SU-DHL-6 (cell line): ENCODE measurements around the gene TTYH3.

ENCODE experiments used
- H2AFZ ChIP-seq: fragments of 200-600 bp; sonication (generic); 2 replicates; pipeline ENCODE4 v1.6.1; 2014; ENCODE audit warnings: low read depth, mild to moderate bottlenecking, moderate library complexity, mixed read lengths, antibody characterized with exemption, low read length; ENCODE audit not compliant: severe bottlenecking
- H3F3A ChIP-seq: fragments of 200-600 bp; shearing (Covaris generic); 2 replicates; pipeline ENCODE4 v1.6.0; 2016; ENCODE audit warnings: antibody characterized with exemption, mild to moderate bottlenecking; ENCODE audit not compliant: insufficient read depth
- H3K27ac ChIP-seq: fragments of 200-600 bp; sonication (generic); 2 replicates; pipeline ENCODE4 v1.5.1; 2016; ENCODE audit warnings: low read depth, mild to moderate bottlenecking, low read length, moderate library complexity, mixed read lengths
- H3K27me3 ChIP-seq: fragments of 200-600 bp; sonication (generic), shearing (Covaris generic); 2 replicates; pipeline ENCODE4 v1.6.0; 2014; ENCODE audit warnings: mild to moderate bottlenecking, low read length
- H3K36me3 ChIP-seq: fragments of 200-600 bp; sonication (generic); 2 replicates; pipeline ENCODE4 v1.6.1; 2014; ENCODE audit warnings: mild to moderate bottlenecking, low read length, mixed read lengths
- H3K4me2 ChIP-seq: fragments of 300-600, 200-600 bp; shearing (Covaris generic), sonication (generic); 2 replicates; pipeline ENCODE4 v1.6.0; 2014; ENCODE audit warnings: low read length, low read depth, mild to moderate bottlenecking; ENCODE audit not compliant: poor library complexity, severe bottlenecking
- H3K4me3 ChIP-seq: fragments of 200-600 bp; sonication (generic); 2 replicates; pipeline ENCODE4 v1.5.1; 2014; ENCODE audit warnings: antibody characterized with exemption, low read length, mild to moderate bottlenecking, mixed read lengths; ENCODE audit not compliant: insufficient read depth, poor library complexity, severe bottlenecking
- H3K79me2 ChIP-seq: fragments of 200-600 bp; sonication (generic); 2 replicates; pipeline ENCODE4 v1.6.1; 2014; ENCODE audit warnings: mild to moderate bottlenecking, low read length, moderate library complexity; ENCODE audit not compliant: insufficient read depth
- H3K9ac ChIP-seq: fragments of 200-600 bp; sonication (generic); 2 replicates; pipeline ENCODE4 v1.7.0; 2014; ENCODE audit warnings: mild to moderate bottlenecking, low read length
- H3K9me2 ChIP-seq: fragments of 200-600 bp; sonication (generic); replicated peaks from 2 replicates; pipeline ENCODE4 v1.6.1; 2014; ENCODE audit warnings: low read length; ENCODE audit not compliant: insufficient read depth
- H3K9me3 ChIP-seq: fragments of 200-600 bp; sonication (generic); 2 replicates; pipeline ENCODE4 v1.6.1; 2014; ENCODE audit warnings: low read length, mixed read lengths; ENCODE audit not compliant: insufficient read depth
- H4K20me1 ChIP-seq: fragments of 200-600 bp; sonication (generic); 2 replicates; pipeline ENCODE4 v1.6.1; 2014; ENCODE audit warnings: low read depth, mild to moderate bottlenecking, antibody characterized with exemption, low read length, moderate library complexity, mixed read lengths
- EZH2phosphoT487 ChIP-seq: fragments of 200-600 bp; sonication (generic), shearing (Covaris generic); conservative IDR thresholded peaks from 2 replicates; pipeline ENCODE4 v1.6.1; 2018; ENCODE audit warnings: mild to moderate bottlenecking, antibody characterized with exemption, low read length, moderate library complexity, mixed read lengths
- TF ChIP-seq, protein P1 (sequence below): fragments of 200-600 bp; sonication (generic); IDR thresholded peaks from one replicate; pipeline ENCODE4 v1.5.1; 2017; ENCODE audit warnings: antibody characterized with exemption, mild to moderate bottlenecking, low read length, moderate library complexity; ENCODE audit not compliant: insufficient read depth, poor library complexity, severe bottlenecking

Gene TTYH3

DNA sequence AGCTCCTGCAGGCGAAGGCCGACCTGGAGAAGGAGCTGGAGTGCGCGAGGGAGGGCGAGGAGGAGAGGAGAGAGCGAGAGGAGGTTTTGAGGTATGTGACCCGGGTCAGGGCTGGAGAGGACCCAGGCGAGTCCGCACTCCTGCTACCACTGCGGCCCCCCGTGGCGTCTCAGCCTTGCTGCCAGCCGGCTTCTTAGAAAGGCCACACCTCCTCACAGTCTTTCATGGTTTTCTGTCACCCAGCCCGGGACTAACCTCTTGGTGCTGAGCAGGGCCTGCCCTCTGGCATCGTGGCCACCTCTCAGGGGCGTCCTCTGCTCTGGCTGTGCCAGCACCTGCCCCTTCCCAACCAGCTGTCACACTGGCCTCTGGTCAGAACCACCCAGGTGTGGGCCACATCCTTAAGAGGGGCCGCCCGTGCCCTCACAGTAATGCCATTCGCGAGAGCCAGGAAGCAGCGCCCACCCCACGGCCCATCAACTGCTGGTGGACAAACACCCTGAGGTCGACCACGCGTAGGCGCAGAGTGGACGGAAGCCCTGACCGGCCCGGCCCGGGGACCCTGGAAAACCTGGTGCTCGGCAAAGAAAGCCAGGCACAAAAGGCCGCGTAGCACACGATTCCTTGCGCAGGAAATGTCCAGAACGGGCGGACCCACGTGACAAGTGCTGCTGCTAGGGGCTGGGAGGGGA is 38.6 kb upstream of the TTYH3 start:
- H3K4me2 ChIP-seq, result no peak overlapping the region
- no peaks in the 10 kb centered on the region for H4K20me1 ChIP-seq
- H3F3A ChIP-seq, result no peaks in the 10 kb centered on the region
- no peak overlapping the region for H3K4me3 ChIP-seq
- TF ChIP-seq, protein P1, sequence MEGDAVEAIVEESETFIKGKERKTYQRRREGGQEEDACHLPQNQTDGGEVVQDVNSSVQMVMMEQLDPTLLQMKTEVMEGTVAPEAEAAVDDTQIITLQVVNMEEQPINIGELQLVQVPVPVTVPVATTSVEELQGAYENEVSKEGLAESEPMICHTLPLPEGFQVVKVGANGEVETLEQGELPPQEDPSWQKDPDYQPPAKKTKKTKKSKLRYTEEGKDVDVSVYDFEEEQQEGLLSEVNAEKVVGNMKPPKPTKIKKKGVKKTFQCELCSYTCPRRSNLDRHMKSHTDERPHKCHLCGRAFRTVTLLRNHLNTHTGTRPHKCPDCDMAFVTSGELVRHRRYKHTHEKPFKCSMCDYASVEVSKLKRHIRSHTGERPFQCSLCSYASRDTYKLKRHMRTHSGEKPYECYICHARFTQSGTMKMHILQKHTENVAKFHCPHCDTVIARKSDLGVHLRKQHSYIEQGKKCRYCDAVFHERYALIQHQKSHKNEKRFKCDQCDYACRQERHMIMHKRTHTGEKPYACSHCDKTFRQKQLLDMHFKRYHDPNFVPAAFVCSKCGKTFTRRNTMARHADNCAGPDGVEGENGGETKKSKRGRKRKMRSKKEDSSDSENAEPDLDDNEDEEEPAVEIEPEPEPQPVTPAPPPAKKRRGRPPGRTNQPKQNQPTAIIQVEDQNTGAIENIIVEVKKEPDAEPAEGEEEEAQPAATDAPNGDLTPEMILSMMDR, result no peak
- TF ChIP-seq EZH2phosphoT487, result no peak
- H3K36me3 ChIP-seq, result no peaks in the 10 kb centered on the region
- no peaks in the 10 kb centered on the region for H3K79me2 ChIP-seq
- no peak overlapping the region for H3K27ac ChIP-seq
- no peaks in the 10 kb centered on the region for H3K9me3 ChIP-seq
- no peaks in the 10 kb centered on the region for H3K9me2 ChIP-seq
- H3K9ac ChIP-seq, result no peak overlapping the region
- no peak overlapping the region for H2AFZ ChIP-seq
- no peaks in the 10 kb centered on the region for H3K27me3 ChIP-seq

DNA sequence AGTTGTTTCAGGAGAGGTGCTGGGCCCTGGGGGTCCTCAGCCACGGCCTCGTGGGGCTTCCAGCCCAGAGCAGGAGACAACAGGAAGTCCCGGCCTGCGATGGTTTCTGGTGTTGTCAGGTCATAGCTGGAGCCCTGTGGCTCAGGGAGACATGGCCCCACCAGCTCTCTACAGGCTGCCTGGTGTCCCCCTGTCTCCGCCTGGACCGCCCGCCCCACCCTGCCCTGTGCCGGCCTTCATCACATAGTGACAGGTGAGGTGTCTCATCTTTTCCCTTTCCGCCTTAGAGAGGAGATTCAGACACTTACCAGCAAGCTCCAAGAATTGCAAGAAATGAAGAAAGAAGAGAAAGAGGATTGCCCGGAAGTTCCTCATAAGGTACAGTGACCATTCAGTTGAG is 37.2 kb upstream of the TTYH3 start:
- no peaks in the 10 kb centered on the region for H4K20me1 ChIP-seq
- no peak overlapping the region for H3K4me2 ChIP-seq
- H3K79me2 ChIP-seq, result no peaks in the 10 kb centered on the region
- H3K4me3 ChIP-seq, result no peak overlapping the region
- no peaks in the 10 kb centered on the region for H3F3A ChIP-seq
- no peak for TF ChIP-seq EZH2phosphoT487
- TF ChIP-seq, protein P1, result no peak
- no peaks in the 10 kb centered on the region for H3K9me2 ChIP-seq
- H3K27me3 ChIP-seq, result no peaks in the 10 kb centered on the region
- no peaks in the 10 kb centered on the region for H3K36me3 ChIP-seq
- no peaks in the 10 kb centered on the region for H3K9me3 ChIP-seq
- no peak overlapping the region for H3K9ac ChIP-seq
- H3K27ac ChIP-seq, result no peak overlapping the region
- no peak overlapping the region for H2AFZ ChIP-seq

DNA sequence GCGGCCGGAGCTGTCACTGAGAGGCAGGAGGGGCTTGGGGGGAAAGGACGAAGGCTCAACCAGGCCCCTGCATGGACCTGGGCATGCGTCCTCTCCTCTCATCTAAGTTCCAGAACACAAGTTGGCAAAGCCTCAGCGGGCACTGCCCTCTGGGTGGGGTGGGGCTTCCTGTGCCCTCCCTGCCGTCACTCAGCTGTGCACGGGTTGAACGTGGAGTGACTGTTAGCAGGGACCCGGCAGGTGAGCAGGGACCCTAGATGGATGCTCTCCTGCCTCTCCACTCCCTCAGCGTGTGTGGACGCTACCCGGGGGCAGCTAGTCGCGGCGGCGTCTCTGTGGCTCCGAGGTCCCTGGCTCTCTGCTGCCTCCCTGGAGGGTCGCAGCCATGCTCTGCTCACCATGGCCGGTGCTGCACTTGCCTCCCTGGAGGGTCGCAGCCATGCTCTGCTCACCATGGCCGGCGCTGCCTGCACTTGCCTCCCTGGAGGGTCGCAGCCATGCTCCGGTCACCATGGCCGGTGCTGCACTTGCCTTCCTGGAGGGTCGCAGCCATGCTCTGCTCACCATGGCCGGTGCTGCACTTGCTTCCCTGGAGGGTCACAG is 36.4 kb upstream of the TTYH3 start:
- Histone ChIP-seq H3K9me3 (no peaks in the 10 kb centered on the region), H3K4me3 (no peak overlapping the region), H3K27me3 (no peaks in the 10 kb centered on the region), H3K9ac (no peak overlapping the region), H3K79me2 (no peaks in the 10 kb centered on the region), H3K4me2 (no peak overlapping the region), H2AFZ (no peak overlapping the region), H3K9me2 (no peaks in the 10 kb centered on the region), H4K20me1 (no peaks in the 10 kb centered on the region), H3K27ac (no peak overlapping the region), H3F3A (no peaks in the 10 kb centered on the region), H3K36me3 (no peaks in the 10 kb centered on the region)
- TF ChIP-seq EZH2phosphoT487, result no peak
- TF ChIP-seq, protein P1, result no peak
